Umbilical cord (tissue), 2 donors: ENCODE data around the gene NKX6-2. TPM values are rescaled to one million over a fixed set of nuclear protein-coding genes. Genes with fewer than 3 reads are reported as not detected.
"Not testable (repeated sequence)": the region's sequence is repeated elsewhere in the genome, so short reads cannot be mapped to it uniquely, and the experiment has no call there.

Experiments
- DNase-seq: peaks from one replicate; pipeline ENCODE4 v3.0.0-alpha.2; 2015; ENCODE audit warnings: low spot score
- total RNA-seq: library from RNA; depleted of rRNA; stranded (reverse); fragments of >200 nt; gene quantifications from one replicate; pipeline ENCODE4 v1.2.3, GENCODE V29; 2014; ENCODE audit warnings: low replicate concordance; ENCODE audit not compliant: insufficient read depth

The NKX6-2 gene
- total RNA-seq, 1 donor from 2014 or later, result not detected

DNA sequence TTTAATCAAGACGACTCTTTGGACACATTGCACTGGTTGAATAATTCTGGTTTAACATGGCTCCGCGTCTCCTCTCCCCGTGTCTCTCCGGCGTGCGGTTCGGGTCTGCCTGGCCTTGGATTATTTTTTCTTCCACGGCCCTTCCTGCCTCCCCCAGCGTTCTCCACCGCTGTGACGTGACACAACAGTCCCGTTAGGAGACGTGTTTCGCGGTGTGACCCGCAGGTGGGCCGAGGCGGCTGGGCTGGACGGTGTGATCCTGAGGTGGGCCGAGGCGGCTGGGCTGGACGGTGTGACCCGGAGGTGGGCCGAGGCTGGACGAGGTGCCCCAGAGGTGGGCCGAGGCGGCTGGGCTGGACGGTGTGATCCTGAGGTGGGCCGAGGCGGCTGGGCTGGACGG is 12.0 kb upstream of the NKX6-2 start:
- not testable (repeated sequence) for DNase-seq

DNA sequence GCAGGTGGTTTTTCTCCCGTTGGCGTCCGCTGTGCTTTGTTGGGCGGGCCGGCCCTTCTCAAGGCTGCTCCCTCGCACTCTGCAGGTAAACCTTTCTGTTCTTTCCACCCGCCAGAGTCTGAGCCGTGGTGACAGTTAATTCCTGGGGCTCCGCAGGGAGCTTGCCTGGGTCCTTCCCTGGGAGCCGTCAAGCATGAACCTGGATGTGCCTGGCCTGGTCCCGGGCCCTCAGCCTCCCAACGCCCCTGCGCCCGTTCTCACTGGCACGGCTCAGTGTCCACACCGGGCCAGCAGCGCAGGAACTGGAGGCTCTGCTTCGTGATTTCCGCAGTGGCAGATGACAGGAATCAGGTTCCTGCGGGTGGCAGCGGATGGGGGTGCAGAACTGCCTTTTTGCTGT is 10.9 kb upstream of the NKX6-2 start:
- no peak for DNase-seq

DNA sequence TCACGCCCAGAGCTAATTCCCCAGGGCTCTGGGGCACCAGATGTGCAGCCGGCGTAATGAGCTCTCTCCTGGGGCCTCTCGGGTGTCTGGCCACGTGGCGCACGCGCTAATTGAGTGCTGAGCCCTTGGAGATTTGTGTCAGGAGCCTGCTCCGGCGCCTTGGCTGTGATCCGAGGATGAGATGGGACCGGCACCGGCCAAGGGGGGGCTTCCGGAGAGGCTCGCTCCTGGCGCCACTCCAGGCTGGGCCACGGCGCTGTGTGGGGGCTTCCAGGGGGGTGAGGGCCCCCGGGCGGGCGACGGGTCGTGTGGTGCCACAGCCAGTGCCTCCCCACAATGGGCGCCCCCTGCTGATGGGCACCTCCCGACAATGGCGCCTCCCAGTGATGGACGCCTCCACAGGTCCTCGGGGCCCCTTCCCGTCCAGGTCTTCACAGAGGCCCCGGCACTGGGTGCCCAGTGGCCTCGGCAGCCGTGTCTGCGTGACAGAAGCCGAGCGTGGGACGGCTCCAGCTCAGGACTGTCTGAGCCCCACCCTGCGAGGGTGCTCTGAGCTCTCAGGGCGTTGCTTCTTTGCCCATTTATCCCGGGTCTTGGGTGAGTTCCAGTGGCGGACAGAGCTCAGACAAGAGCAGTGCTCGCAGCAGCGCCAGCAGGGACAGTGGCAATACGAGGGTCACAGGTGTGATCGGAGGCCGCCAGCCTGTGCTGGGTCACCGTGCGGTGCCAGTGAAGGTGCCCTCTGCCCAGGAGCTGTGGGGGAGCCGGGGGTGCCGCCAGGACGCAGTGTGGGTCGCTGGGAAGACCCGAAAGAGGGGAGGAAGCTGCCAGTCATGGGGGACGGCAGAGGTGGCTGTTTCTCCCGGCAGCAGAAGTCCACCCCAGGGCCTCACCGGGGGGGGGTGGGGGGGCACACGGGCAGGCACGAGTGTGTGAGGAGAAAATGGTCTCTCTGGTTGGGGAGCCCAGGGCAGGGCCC is 8.2 kb upstream of the NKX6-2 start:
- DNase-seq, result peak; percentile 49

DNA sequence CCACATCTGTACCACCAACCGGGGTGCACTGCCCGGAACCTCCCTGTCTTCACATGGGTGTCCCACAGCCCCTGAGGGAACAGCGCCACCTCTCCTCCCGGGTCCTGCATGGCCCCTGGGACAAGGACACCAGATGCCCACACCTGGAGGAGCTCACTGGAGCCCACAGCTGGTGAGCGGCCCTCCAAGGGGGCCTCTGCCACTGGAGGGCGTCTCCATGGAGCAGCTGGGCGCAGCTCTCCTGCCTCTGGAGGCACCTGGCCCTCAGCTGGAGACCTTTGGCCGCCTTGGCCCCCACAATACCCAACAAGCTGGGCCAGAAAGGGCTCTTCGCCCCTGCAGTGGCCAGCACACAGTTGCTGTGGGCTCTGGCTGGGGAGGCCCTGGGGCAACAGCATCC is 7.3 kb upstream of the NKX6-2 start:
- DNase-seq, result no peak

DNA sequence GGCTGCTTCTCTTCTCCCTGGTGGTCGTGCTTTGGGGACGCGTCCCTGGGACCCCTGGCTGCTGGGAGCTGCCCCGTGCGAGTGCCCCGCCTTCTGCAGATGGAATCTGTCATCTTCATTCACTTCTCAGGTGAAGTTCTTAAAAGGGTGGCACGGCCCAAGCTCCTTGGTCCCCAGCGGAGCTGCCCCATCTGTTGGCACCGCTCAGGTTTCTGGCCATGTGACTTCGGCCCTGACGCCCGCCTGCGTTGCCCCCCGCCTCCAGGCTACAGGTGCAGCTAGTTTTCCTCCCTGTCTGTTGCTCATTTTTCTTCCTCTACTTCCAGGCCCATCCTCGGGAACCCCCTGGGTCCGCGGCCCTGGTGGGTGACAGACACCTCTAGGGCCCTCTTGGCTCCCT is 6.8 kb upstream of the NKX6-2 start:
- no peak for DNase-seq

DNA sequence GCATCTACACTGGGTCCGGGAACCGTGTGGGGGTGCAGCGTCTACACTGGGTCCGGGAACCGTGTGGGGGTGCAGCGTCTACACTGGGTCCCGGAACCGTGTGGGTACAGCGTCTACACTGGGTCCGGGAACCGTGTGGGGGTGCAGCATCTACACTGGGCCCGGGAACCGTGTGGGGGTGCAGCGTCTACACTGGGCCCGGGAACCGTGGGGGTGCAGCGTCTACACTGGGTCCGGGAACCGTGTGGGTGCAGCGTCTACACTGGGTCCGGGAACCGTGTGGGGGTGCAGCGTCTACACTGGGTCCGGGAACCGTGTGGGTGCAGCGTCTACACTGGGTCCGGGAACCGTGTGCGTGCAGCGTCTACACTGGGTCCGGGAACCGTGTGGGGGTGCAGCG is 6.2 kb upstream of the NKX6-2 start:
- not testable (repeated sequence) for DNase-seq

DNA sequence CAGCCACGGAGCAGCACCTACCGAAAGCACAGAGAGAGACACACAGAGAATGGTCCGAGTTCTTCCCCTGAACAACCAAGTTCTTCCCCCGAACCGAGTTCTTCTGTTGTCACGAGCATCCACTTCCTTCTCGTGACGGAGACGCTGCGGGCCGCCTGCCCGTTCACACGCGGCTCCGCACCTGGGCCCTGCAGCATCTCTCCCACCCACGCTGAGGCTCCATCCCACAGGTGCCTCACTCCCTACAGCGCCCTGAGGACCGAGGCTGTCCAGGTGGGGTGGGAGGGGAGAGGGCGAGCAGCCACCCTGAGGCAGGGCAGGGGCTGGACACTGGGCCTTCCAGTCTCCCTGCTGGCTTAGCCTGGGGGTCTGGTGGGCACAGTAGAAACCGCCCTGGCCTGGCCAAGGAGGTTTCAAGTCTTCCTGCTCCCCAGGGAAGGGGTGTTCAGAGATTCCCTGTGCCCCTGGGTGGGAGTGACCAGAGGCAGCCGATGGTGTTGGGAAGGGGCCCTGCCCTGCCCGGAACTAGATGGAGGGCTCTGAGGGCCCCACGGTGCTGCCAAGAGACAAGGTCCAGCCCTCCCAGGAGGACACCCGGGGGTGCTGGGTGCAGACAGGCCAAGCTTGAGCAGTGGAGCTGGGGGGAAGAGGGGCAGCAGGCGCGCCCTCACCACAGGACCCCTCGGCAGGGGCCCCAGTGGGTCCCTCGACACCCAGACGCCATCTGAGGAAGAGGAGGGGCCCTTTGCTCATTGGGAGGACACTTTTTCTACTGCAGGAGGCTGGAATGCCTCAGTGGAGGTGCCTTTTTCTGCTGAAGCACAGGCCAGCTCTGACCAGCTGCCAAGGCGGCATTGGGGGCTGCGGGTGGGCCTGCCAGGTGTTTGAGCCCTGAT is 5.2 kb upstream of the NKX6-2 start:
- no peak for DNase-seq

DNA sequence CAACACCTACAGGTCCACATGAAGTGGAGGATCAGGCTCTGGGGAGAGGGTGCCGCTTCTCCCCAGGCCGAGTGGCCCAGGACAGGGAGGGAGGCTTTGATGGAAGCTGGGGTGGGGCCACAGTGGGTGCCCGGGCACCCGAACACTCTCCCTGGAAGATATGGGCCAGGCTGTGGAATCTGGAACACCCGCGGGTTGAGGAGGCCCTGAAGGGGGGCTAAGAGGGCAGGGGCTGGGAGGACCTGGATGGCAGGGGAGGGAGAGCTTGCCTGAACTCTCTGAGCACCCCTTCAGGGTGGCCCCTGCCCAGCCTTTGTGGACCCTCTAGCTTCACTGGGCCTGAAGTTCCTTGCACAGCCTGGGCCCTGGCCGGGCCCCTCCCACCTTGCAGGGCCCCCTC is 4.5 kb upstream of the NKX6-2 start:
- DNase-seq, result no peak

DNA sequence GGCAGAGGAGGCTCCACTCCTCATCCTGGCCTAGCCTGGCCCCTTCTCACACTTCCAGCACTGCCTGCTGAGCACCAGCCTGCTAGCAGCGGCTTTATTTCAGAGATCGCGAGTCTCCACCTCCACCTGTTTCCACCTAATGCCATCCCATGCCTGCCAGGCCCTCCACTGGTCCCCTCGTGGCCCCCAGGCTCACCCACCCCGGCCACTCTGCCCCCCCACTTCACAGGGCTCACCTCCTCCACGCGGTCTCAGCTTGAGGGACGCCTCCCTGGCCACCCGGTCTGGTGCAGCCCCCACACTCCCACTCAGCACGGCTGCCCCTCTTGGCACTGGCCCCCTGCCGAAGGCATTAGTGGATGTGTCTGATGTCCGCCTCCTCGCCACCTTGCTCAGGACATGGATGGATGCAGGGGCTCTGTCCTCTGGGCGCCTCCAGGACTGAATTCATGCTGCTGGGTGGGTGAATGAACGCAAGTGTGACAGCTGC is 3.8 kb upstream of the NKX6-2 start:
- no peak for DNase-seq

DNA sequence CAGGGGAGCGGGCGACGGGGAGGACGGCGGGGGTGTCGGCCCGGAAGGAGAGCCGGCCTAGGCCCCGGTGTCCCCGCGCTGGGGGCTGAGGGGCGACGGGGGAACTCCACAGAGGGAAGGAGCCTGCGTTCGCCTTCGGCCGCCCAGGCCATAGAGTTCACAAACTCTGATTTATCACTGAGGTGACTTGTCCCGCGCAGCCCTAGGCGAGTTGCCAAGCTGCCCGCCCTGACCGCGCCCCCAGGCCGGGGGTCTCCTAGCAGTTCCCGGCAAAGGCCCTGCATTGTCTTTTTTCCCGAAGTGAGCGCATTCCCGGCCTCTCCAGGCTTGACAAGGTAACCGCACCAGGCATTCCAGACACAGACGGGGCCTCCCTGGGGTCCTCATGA is 2.9 kb upstream of the NKX6-2 start:
- DNase-seq, result no peak

DNA sequence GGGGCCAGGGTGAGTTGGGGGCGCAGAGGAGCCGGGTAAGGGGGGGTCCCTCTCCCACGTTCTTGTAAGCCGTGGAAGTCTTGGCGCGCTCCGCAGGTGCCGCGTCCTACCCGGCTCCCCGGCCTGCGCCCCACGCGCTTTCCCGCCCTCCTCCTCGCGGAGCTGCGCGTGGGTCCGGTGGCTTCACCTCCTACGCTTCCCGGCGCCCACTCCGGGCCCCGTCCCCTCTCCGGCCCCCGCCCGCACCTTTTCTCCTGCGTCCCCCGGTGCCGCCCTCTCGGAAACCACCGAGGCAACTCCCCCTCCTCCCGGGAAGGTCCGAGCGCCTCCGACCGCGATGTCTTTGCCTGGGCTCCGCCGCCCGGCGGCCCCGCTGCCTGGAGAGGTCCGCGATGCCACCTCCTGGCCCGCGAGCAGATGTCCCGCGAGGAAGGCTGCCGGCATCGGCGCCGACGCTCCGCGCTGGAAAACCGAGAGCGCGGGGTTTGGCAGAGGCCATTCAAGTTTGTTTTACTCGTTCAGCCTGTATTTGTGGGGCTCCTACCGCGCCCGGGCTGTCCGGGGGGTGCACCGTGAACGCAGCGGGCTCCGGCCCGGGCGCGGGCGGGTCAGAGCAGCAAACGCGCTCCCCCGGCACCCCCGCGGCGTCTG is 2.4 kb upstream of the NKX6-2 start:
- no peak for DNase-seq

DNA sequence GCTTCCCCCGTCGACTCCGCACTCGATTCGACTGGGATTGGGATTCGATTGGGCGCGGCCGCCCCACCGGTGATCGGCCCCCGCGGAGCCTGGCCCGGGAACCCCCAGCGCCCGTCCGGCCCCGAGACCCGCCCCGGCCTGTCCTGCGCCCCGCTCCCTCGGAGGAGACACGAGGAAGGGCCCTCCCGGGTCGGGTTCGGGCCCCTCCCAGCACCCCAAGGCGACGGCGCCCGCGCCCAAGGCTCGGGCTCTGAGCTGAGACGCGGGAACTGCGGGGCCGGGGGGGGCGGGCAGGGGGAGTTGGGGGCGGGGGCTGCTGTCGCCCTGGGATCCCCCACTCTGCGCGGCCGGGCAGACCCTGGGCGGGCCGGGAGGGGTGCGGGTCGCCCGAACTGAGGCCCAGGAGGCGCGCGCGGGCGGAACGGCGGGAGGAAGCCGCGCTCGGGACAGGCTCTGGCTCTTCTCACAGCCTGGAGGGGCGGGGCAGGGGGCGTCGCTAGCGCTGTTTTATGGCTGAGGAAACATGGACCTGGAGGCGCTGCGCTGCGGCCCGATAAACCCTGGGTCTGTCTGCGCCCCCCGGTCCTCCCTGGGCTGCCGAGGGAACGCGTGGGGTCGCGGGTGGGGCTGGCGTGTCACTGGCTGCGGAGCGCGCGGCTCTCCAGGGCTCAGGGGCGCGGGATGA is 1.7 kb upstream of the NKX6-2 start:
- peak; percentile 27 for DNase-seq

DNA sequence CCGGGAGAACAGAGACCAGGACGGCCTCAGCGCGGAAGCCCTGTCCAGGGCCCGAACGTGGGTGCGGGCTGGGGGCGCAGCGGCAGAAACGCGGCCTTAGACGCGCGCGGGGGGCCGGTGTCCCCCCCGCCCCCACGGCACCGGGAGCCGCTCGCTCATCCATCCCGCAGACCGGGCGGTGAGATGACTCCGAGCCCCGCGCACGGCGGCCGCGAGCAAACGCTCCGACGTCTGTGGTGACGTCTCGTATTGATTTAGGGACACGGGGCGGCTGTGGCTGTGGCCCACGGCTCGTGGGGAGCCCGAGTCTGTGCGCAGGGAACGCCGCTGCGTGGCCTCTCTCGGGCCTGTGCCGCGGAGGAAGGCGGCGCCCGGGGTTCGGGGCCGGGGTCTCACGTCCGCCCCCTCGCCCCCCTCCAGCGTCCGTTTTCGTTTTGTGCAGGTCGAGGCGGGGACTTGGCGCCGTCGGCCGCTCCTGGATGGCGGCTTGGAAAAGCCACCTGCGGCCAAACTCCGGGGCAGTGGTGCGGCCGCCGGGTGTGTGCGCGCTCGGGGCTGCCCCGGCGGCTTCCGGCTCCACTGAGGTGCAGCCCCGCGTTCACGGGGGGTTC is 1.0 kb upstream of the NKX6-2 start:
- DNase-seq, result no peak

DNA sequence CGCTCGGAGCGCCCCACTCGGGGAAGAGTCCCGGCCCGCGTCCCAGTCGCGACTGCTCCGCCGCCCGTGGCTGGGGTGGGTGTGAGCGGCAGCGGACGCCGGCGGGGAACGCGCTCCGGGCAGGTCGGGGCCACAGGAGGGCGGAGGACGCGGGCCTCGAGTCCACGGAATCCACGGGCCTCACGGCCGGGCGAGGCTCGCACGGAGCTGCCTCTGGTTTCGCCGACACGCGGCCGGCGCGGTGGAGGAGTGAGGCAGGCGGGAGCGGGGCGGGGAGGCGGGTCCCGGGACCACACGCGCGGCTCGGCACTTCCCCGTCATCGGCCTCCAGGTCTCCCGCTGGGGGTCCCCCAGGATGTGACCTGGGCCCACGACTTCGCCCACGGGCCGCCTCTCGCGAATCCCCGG is 533 bp upstream of the NKX6-2 start:
- DNase-seq, result no peak

DNA sequence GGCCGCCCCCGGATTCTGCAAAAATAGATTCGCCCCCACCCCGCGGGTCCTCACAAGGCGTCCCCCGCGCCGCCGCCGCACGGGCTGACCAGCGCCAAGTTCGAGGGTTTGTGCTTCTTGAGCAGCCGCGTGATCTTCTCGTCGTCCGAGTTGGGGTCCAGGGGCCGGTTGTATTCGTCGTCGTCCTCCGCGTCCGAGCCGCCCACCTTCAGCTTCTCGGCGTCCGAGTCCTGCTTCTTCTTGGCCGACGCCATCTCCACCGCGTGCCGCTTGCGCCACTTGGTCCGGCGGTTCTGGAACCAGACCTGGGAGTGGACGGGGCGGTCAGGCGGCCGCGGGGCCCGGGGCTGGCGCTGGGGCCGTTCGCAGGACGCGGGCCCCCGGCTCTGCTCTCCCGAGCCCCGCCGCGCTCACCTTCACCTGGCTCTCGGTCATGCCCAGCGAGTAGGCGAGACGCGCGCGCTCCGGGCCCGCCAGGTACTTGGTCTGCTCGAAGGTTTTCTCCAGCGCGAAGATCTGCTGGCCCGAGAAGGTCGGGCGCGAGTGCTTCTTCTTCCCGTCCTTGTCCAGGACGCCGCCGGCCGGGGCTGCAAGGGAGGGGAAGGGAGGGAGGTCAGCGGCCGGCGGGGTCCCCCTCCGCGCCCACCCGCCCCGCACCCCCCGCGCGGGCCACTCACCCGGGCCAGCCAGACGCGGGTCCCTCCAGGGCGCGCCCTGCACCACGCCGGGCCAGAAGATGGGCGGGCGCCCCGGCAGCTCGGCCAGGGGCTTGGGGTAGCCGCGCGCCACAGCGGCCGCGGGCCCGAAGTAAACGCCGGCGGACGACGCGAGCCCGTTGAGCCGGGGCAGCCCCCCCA is 853 bp downstream of the NKX6-2 start:
- no peak for DNase-seq

DNA sequence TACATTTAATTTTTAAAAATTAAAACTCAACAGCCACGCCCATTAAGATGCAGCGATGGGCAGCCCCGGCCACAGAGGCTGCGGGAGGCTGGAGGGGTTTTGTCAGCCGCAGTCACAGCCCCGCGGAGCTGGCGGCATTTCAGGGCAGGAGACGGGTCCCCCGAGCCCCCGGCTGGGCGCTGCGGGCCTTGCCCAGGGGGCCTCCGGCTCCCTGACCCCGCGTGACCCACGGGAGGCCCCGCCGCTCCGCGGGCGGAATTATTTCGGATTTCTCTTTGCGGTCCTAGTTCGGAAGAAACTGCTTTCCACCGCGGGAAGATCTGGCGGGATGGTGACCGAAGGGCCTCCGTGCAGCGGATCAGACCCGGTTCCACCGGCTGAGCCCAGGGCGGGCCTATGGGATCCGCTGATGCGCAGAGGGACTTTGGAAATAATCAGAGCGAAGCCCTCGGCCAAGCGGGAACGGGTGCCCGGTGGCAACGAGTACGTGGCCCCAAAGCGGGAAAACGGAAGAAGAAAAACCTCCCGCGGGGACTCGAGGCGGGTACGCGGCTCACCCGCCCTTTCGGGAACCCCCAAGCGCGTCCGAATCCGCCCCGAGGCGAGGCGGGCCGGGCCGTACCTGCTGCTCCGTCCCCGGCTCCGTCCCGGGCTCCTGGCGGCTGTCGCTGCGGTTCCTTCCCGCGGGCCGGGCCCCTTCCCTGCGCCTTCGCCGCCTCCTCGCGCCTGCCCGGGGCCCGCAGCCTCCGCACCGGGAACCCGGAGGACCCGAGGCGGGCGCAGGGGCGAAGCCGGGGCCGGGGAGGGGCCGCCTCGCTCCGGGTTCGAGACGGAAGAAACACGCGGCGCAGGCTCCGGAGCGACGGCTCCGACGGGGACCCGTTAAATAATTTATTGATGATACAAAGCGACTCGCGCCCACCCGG is 1.7 kb downstream of the NKX6-2 start:
- DNase-seq, result no peak

DNA sequence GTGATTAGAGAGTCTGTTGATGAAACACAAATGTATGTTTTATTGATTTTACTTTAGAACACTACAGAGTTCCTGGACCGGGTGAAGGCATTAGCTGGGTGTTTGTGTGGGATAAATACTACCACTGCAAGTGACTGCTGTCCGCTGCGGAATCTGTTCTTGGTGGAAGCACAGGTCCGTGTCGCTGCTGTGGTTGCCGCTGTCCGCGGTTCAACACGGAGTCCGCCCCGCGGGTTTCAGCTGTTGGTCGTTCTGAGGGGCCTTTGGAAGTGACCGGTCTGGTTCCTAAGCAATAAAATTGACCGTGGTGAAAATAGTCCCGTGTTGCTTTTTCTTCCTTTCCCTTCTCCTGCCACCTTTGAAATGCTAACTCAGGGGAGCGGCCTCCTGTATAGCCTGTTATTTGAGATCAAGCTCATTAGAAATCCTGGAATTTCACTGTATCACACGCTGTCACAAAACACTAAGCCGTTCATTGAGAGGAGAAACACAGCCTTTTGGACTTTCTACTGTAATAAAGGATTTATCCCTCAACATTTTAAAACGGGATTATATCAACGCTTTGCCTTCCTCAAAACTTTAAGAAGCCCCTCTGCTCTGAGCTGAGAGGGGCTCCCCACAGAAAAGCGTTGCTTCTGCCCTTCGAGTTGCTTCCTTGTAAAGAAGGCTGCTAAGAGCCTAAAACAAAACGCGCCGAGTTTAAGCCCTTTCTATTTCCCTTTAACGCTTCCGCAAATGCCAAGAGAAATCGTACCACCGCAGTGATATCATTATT is 2.6 kb downstream of the NKX6-2 start:
- DNase-seq, result no peak

DNA sequence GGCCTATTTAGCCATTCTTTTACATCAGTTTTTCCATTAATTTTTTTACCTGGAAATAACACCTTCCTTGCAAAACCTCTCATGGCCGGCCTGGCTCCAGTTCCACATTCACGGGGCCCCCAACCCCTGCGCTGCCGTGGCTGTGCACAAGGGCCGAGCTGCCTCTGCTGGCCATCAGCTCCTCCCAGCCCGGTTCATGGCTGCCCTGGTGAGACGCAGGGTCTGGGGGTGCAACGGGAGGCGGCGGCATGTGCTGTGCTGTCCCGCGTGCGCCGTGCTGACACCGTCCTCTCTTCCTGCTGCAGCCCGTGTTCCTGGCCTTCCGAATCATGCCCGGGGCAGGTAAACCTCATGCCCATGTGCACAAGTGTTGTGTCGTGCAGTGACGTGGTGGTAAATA is 4.4 kb downstream of the NKX6-2 start:
- no peak for DNase-seq
